IMR-90 (cell line): ENCODE results near the gene AKIRIN2. TPM values are rescaled to one million over a fixed set of nuclear protein-coding genes. Genes with fewer than 3 reads are reported as not detected.
A peak's percentile ranks its signal among the peaks of the same experiment; 100 is the strongest.

Experiments
- ATAC-seq: fragments of 200-7000 bp; cut with Tn5 transposase; 2 replicates; pipeline ENCODE4 v1.9.1; 2020; ENCODE audit warnings: low read depth, mild to moderate bottlenecking, moderate library complexity
- BruUV-seq: library from RNA; stranded (reverse); fragments of 400-500 nt; replicated peaks from 2 replicates; lab custom pipeline; 2021; lab: Mats Ljungman, UMichigan
- CTCF ChIA-PET: fragments of 300-600 bp; formaldehyde crosslinking; extraction: SDS; loops from one replicate; lab custom pipeline; 2021; ENCODE audit warnings: antibody characterized with exemption; lab: Yijun Ruan, JAX
- POLR2A ChIA-PET: fragments of 300-600 bp; sonication (Branson Sonifier 250); formaldehyde crosslinking; loops from one replicate; lab custom pipeline; 2022; ENCODE audit warnings: antibody characterized with exemption; ENCODE audit not compliant: unreplicated experiment; lab: Charles Lee
- DNase-seq: peaks from one replicate; pipeline ENCODE4 v3.0.0; 2013
- H2AFZ ChIP-seq: replicated peaks from 2 replicates; pipeline ENCODE3; 2013; ENCODE audit warnings: low read length, mild to moderate bottlenecking; ENCODE audit not compliant: poor library complexity
- H2AK5ac ChIP-seq: 2 replicates; pipeline ENCODE4 v1.6.1; 2013; ENCODE audit warnings: low read depth, low read length, inconsistent platforms
- H2AK9ac ChIP-seq: replicated peaks from 2 replicates; pipeline ENCODE3; 2013; ENCODE audit warnings: mild to moderate bottlenecking, low read depth, low read length, moderate library complexity; ENCODE audit not compliant: poor library complexity
- H2BK120ac ChIP-seq: 2 replicates; pipeline ENCODE4 v1.6.1; 2013; ENCODE audit warnings: low read depth, low read length, inconsistent platforms
- H2BK15ac ChIP-seq: 3 replicates; pipeline ENCODE4 v1.6.1; 2013; ENCODE audit warnings: low read depth, low read length, inconsistent platforms
- H2BK20ac ChIP-seq: 2 replicates; pipeline ENCODE4 v1.6.1; 2013; ENCODE audit warnings: low read depth, mild to moderate bottlenecking, inconsistent platforms, low read length, moderate library complexity
- H2BK5ac ChIP-seq: 2 replicates; pipeline ENCODE4 v1.6.1; 2013; ENCODE audit warnings: mild to moderate bottlenecking, low read depth, low read length, inconsistent platforms; ENCODE audit not compliant: poor library complexity, severe bottlenecking
- H3K14ac ChIP-seq: replicated peaks from 2 replicates; pipeline ENCODE4 v1.6.1; 2013; ENCODE audit warnings: low read depth, low read length, inconsistent platforms
- H3K18ac ChIP-seq: 2 replicates; pipeline ENCODE4 v1.6.1; 2013; ENCODE audit warnings: low read depth, low read length, control low read depth
- H3K23ac ChIP-seq: 2 replicates; pipeline ENCODE4 v1.6.1; 2013; ENCODE audit warnings: low read depth, low read length, inconsistent platforms
- H3K27ac ChIP-seq: 2 replicates; pipeline ENCODE4 v1.5.1; 2013; ENCODE audit warnings: mild to moderate bottlenecking, control low read depth, low read length; ENCODE audit not compliant: insufficient read depth
- H3K27me3 ChIP-seq: 2 replicates; pipeline ENCODE4 v1.6.1; 2013; ENCODE audit warnings: low read length; ENCODE audit not compliant: control insufficient read depth, insufficient read depth
- H3K36me3 ChIP-seq: 2 replicates; pipeline ENCODE4 v1.6.1; 2013; ENCODE audit warnings: low read length, mixed read lengths; ENCODE audit not compliant: control insufficient read depth, insufficient read depth
- H3K4ac ChIP-seq: 2 replicates; pipeline ENCODE4 v1.6.1; 2013; ENCODE audit warnings: low read depth, low read length, inconsistent platforms
- H3K4me1 ChIP-seq: 2 replicates; pipeline ENCODE4 v1.6.1; 2013; ENCODE audit warnings: low read length, mixed read lengths; ENCODE audit not compliant: control insufficient read depth, insufficient read depth
- H3K4me2 ChIP-seq: 2 replicates; pipeline ENCODE4 v1.6.1; 2013; ENCODE audit warnings: low read depth, mild to moderate bottlenecking, control low read depth, low read length, moderate library complexity
- H3K4me3 ChIP-seq: 2 replicates; pipeline ENCODE4 v1.5.1; 2013; ENCODE audit warnings: low read depth, mild to moderate bottlenecking, control low read depth, low read length, moderate library complexity; ENCODE audit not compliant: insufficient read depth
- H3K56ac ChIP-seq: 2 replicates; pipeline ENCODE4 v1.6.1; 2013; ENCODE audit warnings: low read length, inconsistent platforms; ENCODE audit not compliant: insufficient read depth; ENCODE audit errors: extremely low read depth
- H3K79me1 ChIP-seq, 2 experiments: 2 replicates each; pipeline ENCODE4 v1.6.1; 2013; ENCODE audit warnings: low read length in 2 of 2, inconsistent platforms in 1 of 2, low read depth in 1 of 2
- H3K9ac ChIP-seq: 2 replicates; pipeline ENCODE4 v1.6.1; 2013; ENCODE audit warnings: low read depth, low read length, control low read depth
- H3K9me1 ChIP-seq: 2 replicates; pipeline ENCODE4 v1.6.1; 2013; ENCODE audit warnings: low read length, inconsistent platforms; ENCODE audit not compliant: insufficient read depth
- H3K9me3 ChIP-seq: 2 replicates; pipeline ENCODE4 v1.6.1; 2013; ENCODE audit warnings: low read length; ENCODE audit not compliant: control insufficient read depth, insufficient read depth
- H4K20me1 ChIP-seq: 2 replicates; pipeline ENCODE4 v1.6.1; 2013; ENCODE audit warnings: low read length, inconsistent platforms; ENCODE audit not compliant: insufficient read depth
- H4K5ac ChIP-seq: 2 replicates; pipeline ENCODE4 v1.6.1; 2013; ENCODE audit warnings: mild to moderate bottlenecking, low read depth, low read length, control low read depth
- H4K8ac ChIP-seq, 2 experiments: 2 replicates each; pipeline ENCODE4 v1.6.1; 2013; ENCODE audit warnings: low read depth in 2 of 2, low read length in 2 of 2, control low read depth in 1 of 2, inconsistent platforms in 1 of 2
- H4K91ac ChIP-seq: 2 replicates; pipeline ENCODE4 v1.6.1; 2013; ENCODE audit warnings: low read depth, low read length, inconsistent platforms; ENCODE audit not compliant: insufficient read depth
- BHLHE40 ChIP-seq: fragments of 150-350 bp; IDR thresholded peaks from 2 replicates; pipeline ENCODE4 v1.6.1; 2016; ENCODE audit warnings: mild to moderate bottlenecking, low read depth, low read length
- CEBPB ChIP-seq: IDR thresholded peaks from 2 replicates; pipeline ENCODE4 v1.6.1; 2012; ENCODE audit warnings: low read depth, low read length, improper control_type of control experiment
- CHD1 ChIP-seq: IDR thresholded peaks from 2 replicates; pipeline ENCODE4 v1.6.1; 2012; ENCODE audit warnings: low read depth, low read length, improper control_type of control experiment
- CTCF ChIP-seq: conservative IDR thresholded peaks from 2 replicates; pipeline ENCODE4 v1.5.1; 2012; ENCODE audit warnings: mild to moderate bottlenecking, low read depth, low read length, improper control_type of control experiment
- ELK1 ChIP-seq: fragments of 150-350 bp; IDR thresholded peaks from 2 replicates; pipeline ENCODE4 v1.6.1; 2016; ENCODE audit warnings: low read depth, mild to moderate bottlenecking, low read length, moderate library complexity, borderline replicate concordance
- FOS ChIP-seq: fragments of 150-350 bp; IDR thresholded peaks from 2 replicates; pipeline ENCODE4 v1.6.1; 2016; ENCODE audit warnings: low read depth, low read length
- MAFK ChIP-seq: IDR thresholded peaks from 2 replicates; pipeline ENCODE4 v1.6.1; 2012; ENCODE audit warnings: low read depth, low read length, improper control_type of control experiment
- MAZ ChIP-seq: IDR thresholded peaks from 2 replicates; pipeline ENCODE4 v1.6.1; 2012; ENCODE audit warnings: low read depth, mild to moderate bottlenecking, low read length, improper control_type of control experiment, moderate library complexity, borderline replicate concordance
- MXI1 ChIP-seq: IDR thresholded peaks from 2 replicates; pipeline ENCODE4 v1.6.1; 2012; ENCODE audit warnings: low read depth, mild to moderate bottlenecking, low read length, moderate library complexity, borderline replicate concordance
- NFE2L2 ChIP-seq: fragments of 150-350 bp; IDR thresholded peaks from 2 replicates; pipeline ENCODE4 v1.6.1; 2016; ENCODE audit warnings: low read depth, mild to moderate bottlenecking, low read length
- POLR2A ChIP-seq: IDR thresholded peaks from 2 replicates; pipeline ENCODE4 v1.6.1; 2012; ENCODE audit warnings: mild to moderate bottlenecking, low read depth, low read length
- RAD21 ChIP-seq: IDR thresholded peaks from 2 replicates; pipeline ENCODE4 v1.6.1; 2012; ENCODE audit warnings: low read length, improper control_type of control experiment
- RFX5 ChIP-seq: IDR thresholded peaks from 2 replicates; pipeline ENCODE4 v1.8.0; 2012; ENCODE audit warnings: low read depth, mild to moderate bottlenecking, low read length, moderate library complexity
- SMC3 ChIP-seq: fragments of 150-350 bp; IDR thresholded peaks from 2 replicates; pipeline ENCODE4 v1.6.1; 2016; ENCODE audit warnings: low read depth, mild to moderate bottlenecking, antibody characterized with exemption, low read length, moderate library complexity
- USF2 ChIP-seq: fragments of 150-350 bp; IDR thresholded peaks from 2 replicates; pipeline ENCODE4 v1.6.1; 2017; ENCODE audit warnings: mild to moderate bottlenecking, antibody characterized with exemption, low read length, low read depth
- WGBS, 2 experiments: methylation state at CpG; one replicate each; pipeline versions ENCODE4 v1.1.5 to v1.1.7; 2013; ENCODE audit warnings: missing lambda C conversion rate in 2 of 2; ENCODE audit not compliant: insufficient read length in 1 of 2; ENCODE audit errors: extremely low coverage in 2 of 2; 5-methylcytosine and 5-hydroxymethylcytosine counted together
- dilution Hi-C: fragments of 300-500 bp; cut with HindIII; formaldehyde crosslinking; loops from one replicate; pipeline ENCODE4 v1.14.3; 2018; ENCODE audit warnings: low sequenced_read_pairs; ENCODE audit not compliant: unreplicated experiment
- in situ Hi-C: fragments of 300-500 bp; cut with MboI; formaldehyde crosslinking; loops from 3 replicates; pipeline ENCODE4 v1.14.3; 2019; ENCODE audit warnings: low sequenced_read_pairs, inconsistent platforms, mixed read lengths
- intact Hi-C: fragments of 100-400 bp; cut with micrococcal nuclease; formaldehyde crosslinking; loops from 2 replicates; pipeline ENCODE4 v1.10.0; 2022
- polyA plus RNA-seq, 3 experiments: library from polyadenylated mRNA; depleted of rRNA; stranded (reverse); fragments of >200 nt; gene quantifications; 2 replicates each; pipeline ENCODE4 v1.2.3, GENCODE V29; 2012; ENCODE audit warnings: low replicate concordance in 1 of 3
- total RNA-seq: library from RNA; depleted of rRNA; stranded (reverse); fragments of >200 nt; gene quantifications from 2 replicates; pipeline ENCODE4 v1.2.3, GENCODE V29; 2012

The AKIRIN2 gene
- total and polyA plus RNA-seq, 2 of the 4 experiments (the other 2 are of a cell fraction), result 7.9 to 26.6 TPM

GRCh38 chr6:87745966-87746721 lies 44.1 kb upstream of the AKIRIN2 start:
- Histone ChIP-seq H3K27ac (no peak overlapping the region), H2BK15ac (no peak overlapping the region), H4K5ac (no peak overlapping the region), H3K56ac (no peak overlapping the region), H4K91ac (no peak overlapping the region), H3K4me3 (no peak overlapping the region), H3K14ac (no peak overlapping the region), H4K20me1 (no peaks in the 10 kb centered on the region), H4K8ac (no peak overlapping the region), H2AK9ac (no peak overlapping the region), H3K4me2 (no peak overlapping the region), H3K18ac (peak overlapping the region; percentile 38; the same call in 1 of the 2 replicates), H3K9me3 (no peaks in the 10 kb centered on the region), H2BK5ac (no peak overlapping the region), H3K23ac (no peak overlapping the region), H2BK120ac (no peak overlapping the region), H2AK5ac (no peak overlapping the region), H2BK20ac (no peak overlapping the region), H3K79me1 (no peaks in the 10 kb centered on the region), H3K9ac (no peak overlapping the region), H3K4ac (no peak overlapping the region), H3K36me3 (no peaks in the 10 kb centered on the region), H3K4me1 (no peaks in the 10 kb centered on the region), H2AFZ (no peak overlapping the region), H3K27me3 (no peaks in the 10 kb centered on the region), H3K9me1 (no peaks in the 10 kb centered on the region)
- no peak for DNase-seq
- no TSS peak for BruUV-seq
- ATAC-seq, result 0 out of 2 replicates have a peak, but pooled peaks have one; percentile 27
- POLR2A ChIA-PET, result no interaction called here
- no CpG with 5 or more reads among the region's 2 CpGs for WGBS, 2 experiments
- CTCF ChIA-PET, result no interaction called here
- dilution Hi-C loops (no loop called here), in situ Hi-C loops (no loop called here), intact Hi-C loops (no loop called here)
- TF ChIP-seq SMC3, result no peak
- TF ChIP-seq CEBPB, result no peak
- TF ChIP-seq BHLHE40, result no peak
- no peak for TF ChIP-seq MAZ
- no peak for TF ChIP-seq FOS
- no peak for TF ChIP-seq USF2
- no peak for TF ChIP-seq NFE2L2
- TF ChIP-seq CHD1, result no peak
- TF ChIP-seq CTCF, result no peak
- TF ChIP-seq RAD21, result no peak
- TF ChIP-seq ELK1, result no peak
- TF ChIP-seq MAFK, result no peak
- TF ChIP-seq MXI1, result no peak
- TF ChIP-seq POLR2A, result no peak
- no peak for TF ChIP-seq RFX5
